ENCODE measurements around the gene TIGD2. TPM values are rescaled to one million over a fixed set of nuclear protein-coding genes. Genes with fewer than 3 reads are reported as not detected.

Gene TIGD2
- polyA plus RNA-seq, 1 donor (not counting 4 experiments of a cell fraction or from before 2014, with no cell fraction given), result 5.3 TPM

GRCh38 chr4:89113415-89113814 lies 2.1 kb downstream of the TIGD2 start:
- dilution Hi-C loops (cut with MboI; ENCODE audit: extremely low pct_ligation_motif_present, low sequenced_read_pairs), result no loop called here

GRCh38 chr4:89114100-89114499 lies 2.8 kb downstream of the TIGD2 start:
- no peak overlapping the region for H3K4me2 ChIP-seq (ENCODE audit: control insufficient read depth, extremely low read depth, insufficient read depth, low read depth, low read length)
- no peak overlapping the region for H3K27ac ChIP-seq (ENCODE audit: control insufficient read depth, insufficient read depth, low read length)
- peaks cover 6% of the 10 kb centered on the region for H3K79me2 ChIP-seq (ENCODE audit: control insufficient read depth, insufficient read depth, low read length)
- peaks cover 16% of the 10 kb centered on the region for H3K27me3 ChIP-seq (ENCODE audit: control insufficient read depth, extremely low read depth, insufficient read depth, low read length)
- DNase-seq (ENCODE audit: low read depth, low spot score) (no peak), FAIRE-seq (peak; percentile 23)
- no peak for TF ChIP-seq EZH2 (IDR thresholded peaks at IDR 0.05; ENCODE audit: low read length)
- H3K9ac ChIP-seq (ENCODE audit: control insufficient read depth, extremely low read depth, insufficient read depth, low read length), result no peak overlapping the region
- peaks cover 0 to 8% of the 10 kb centered on the region in 2 experiments for H3K36me3 ChIP-seq (ENCODE audit: control insufficient read depth in 2 of 2, extremely low read depth in 1 of 2, insufficient read depth in 2 of 2, low read length in 2 of 2)
- no peaks in the 10 kb centered on the region for H3K9me3 ChIP-seq (ENCODE audit: control insufficient read depth, low read depth, low read length)
- H4K20me1 ChIP-seq (ENCODE audit: control insufficient read depth, extremely low read depth, insufficient read depth, low read length), result no peaks in the 10 kb centered on the region
- H3K9me1 ChIP-seq (ENCODE audit: control insufficient read depth, extremely low read depth, insufficient read depth, low read length), result no peaks in the 10 kb centered on the region
- no peak overlapping the region for H2AFZ ChIP-seq (ENCODE audit: control insufficient read depth, low read length)
- dilution Hi-C loops (cut with MboI; ENCODE audit: extremely low pct_ligation_motif_present, low sequenced_read_pairs), result no loop called here
- no peak overlapping the region for H3K4me3 ChIP-seq (ENCODE audit: control insufficient read depth in 2 of 3, extremely low read depth in 1 of 3, insufficient read depth in 2 of 3, low read depth in 1 of 3, low read length in 3 of 3)
- H3K4me1 ChIP-seq (ENCODE audit: control insufficient read depth, extremely low read depth, insufficient read depth, low read length), result peaks cover 12% of the 10 kb centered on the region

More at GRCh38 chr4:89113415-89113814, 2.1 kb downstream of the TIGD2 start:
- Histone ChIP-seq H4K20me1 (ENCODE audit: control insufficient read depth, extremely low read depth, insufficient read depth, low read length) (no peaks in the 10 kb centered on the region), H3K36me3 (ENCODE audit: control insufficient read depth in 2 of 2, extremely low read depth in 1 of 2, insufficient read depth in 2 of 2, low read length in 2 of 2) (peaks cover 0 to 8% of the 10 kb centered on the region in 2 experiments), H3K9me3 (ENCODE audit: control insufficient read depth, low read depth, low read length) (no peaks in the 10 kb centered on the region), H3K4me2 (ENCODE audit: control insufficient read depth, extremely low read depth, insufficient read depth, low read depth, low read length) (no peak overlapping the region), H3K79me2 (ENCODE audit: control insufficient read depth, insufficient read depth, low read length) (peaks cover 6% of the 10 kb centered on the region), H3K4me1 (ENCODE audit: control insufficient read depth, extremely low read depth, insufficient read depth, low read length) (peaks cover 12% of the 10 kb centered on the region), H3K4me3 (ENCODE audit: control insufficient read depth in 2 of 3, extremely low read depth in 1 of 3, insufficient read depth in 2 of 3, low read depth in 1 of 3, low read length in 3 of 3) (no peak overlapping the region), H3K27ac (ENCODE audit: control insufficient read depth, insufficient read depth, low read length) (no peak overlapping the region), H3K9me1 (ENCODE audit: control insufficient read depth, extremely low read depth, insufficient read depth, low read length) (no peaks in the 10 kb centered on the region), H3K27me3 (ENCODE audit: control insufficient read depth, extremely low read depth, insufficient read depth, low read length) (peaks cover 16% of the 10 kb centered on the region), H3K9ac (ENCODE audit: control insufficient read depth, extremely low read depth, insufficient read depth, low read length) (no peak overlapping the region), H2AFZ (ENCODE audit: control insufficient read depth, low read length) (no peak overlapping the region)
- no peak for TF ChIP-seq CTCF (optimal IDR thresholded peaks at IDR 0.05 in 1 of 3, IDR thresholded peaks at IDR 0.05 in 1 of 3, conservative IDR thresholded peaks at IDR 0.05 in 1 of 3; ENCODE audit: extremely low read depth in 1 of 3, insufficient read depth in 2 of 3, low read length in 3 of 3)
- no peak for TF ChIP-seq EZH2 (IDR thresholded peaks at IDR 0.05; ENCODE audit: low read length)
- DNase-seq (ENCODE audit: low read depth, low spot score) (no peak), FAIRE-seq (peak; percentile 46)

- no peak overlapping the region for H2AFZ ChIP-seq (ENCODE audit: control insufficient read depth, low read length)
- no peak overlapping the region for H3K4me2 ChIP-seq (ENCODE audit: control insufficient read depth, extremely low read depth, insufficient read depth, low read depth, low read length)
- H3K9ac ChIP-seq (ENCODE audit: control insufficient read depth, extremely low read depth, insufficient read depth, low read length), result no peak overlapping the region
- H3K27me3 ChIP-seq (ENCODE audit: control insufficient read depth, extremely low read depth, insufficient read depth, low read length), result no peaks in the 10 kb centered on the region
- H3K79me2 ChIP-seq (ENCODE audit: control insufficient read depth, insufficient read depth, low read length), result peaks cover 6% of the 10 kb centered on the region
- H3K4me1 ChIP-seq (ENCODE audit: control insufficient read depth, extremely low read depth, insufficient read depth, low read length), result peaks cover 16% of the 10 kb centered on the region
- H3K9me3 ChIP-seq (ENCODE audit: control insufficient read depth, low read depth, low read length), result no peaks in the 10 kb centered on the region
- TF ChIP-seq EZH2 (IDR thresholded peaks at IDR 0.05; ENCODE audit: low read length), result no peak
- no peak for TF ChIP-seq CTCF (optimal IDR thresholded peaks at IDR 0.05 in 1 of 3, IDR thresholded peaks at IDR 0.05 in 1 of 3, conservative IDR thresholded peaks at IDR 0.05 in 1 of 3; ENCODE audit: extremely low read depth in 1 of 3, insufficient read depth in 2 of 3, low read length in 3 of 3)
- H3K4me3 ChIP-seq (ENCODE audit: control insufficient read depth in 2 of 3, extremely low read depth in 1 of 3, insufficient read depth in 2 of 3, low read depth in 1 of 3, low read length in 3 of 3), result no peak overlapping the region
- peaks cover 0 to 8% of the 10 kb centered on the region in 2 experiments for H3K36me3 ChIP-seq (ENCODE audit: control insufficient read depth in 2 of 2, extremely low read depth in 1 of 2, insufficient read depth in 2 of 2, low read length in 2 of 2)
- dilution Hi-C loops (cut with MboI; ENCODE audit: extremely low pct_ligation_motif_present, low sequenced_read_pairs), result no loop called here
- DNase-seq (ENCODE audit: low read depth, low spot score) (no peak), FAIRE-seq (no peak)
- no peaks in the 10 kb centered on the region for H3K9me1 ChIP-seq (ENCODE audit: control insufficient read depth, extremely low read depth, insufficient read depth, low read length)
- no peak overlapping the region for H3K27ac ChIP-seq (ENCODE audit: control insufficient read depth, insufficient read depth, low read length)
- H4K20me1 ChIP-seq (ENCODE audit: control insufficient read depth, extremely low read depth, insufficient read depth, low read length), result no peaks in the 10 kb centered on the region
Observed at GRCh38 chr4:89117115-89117514, 5.8 kb downstream of the TIGD2 start.
